Nephron (organoid): Measurements from ENCODE around the gene MFSD2A.
"Not testable (repeated sequence)": the region's sequence is repeated elsewhere in the genome, so short reads cannot be mapped to it uniquely, and the experiment has no call there.

ENCODE experiments used
- H3K27ac Mint-ChIP-seq, 3 experiments: 2 replicates each; pipeline ENCODE4 v1.8.0; 2020; ENCODE audit warnings: mixed read lengths in 3 of 3, mild to moderate bottlenecking in 2 of 3, moderate library complexity in 1 of 3
- H3K27me3 Mint-ChIP-seq: 2 replicates; pipeline ENCODE4 v1.8.0; 2021; ENCODE audit warnings: low read depth, mild to moderate bottlenecking, moderate library complexity, mixed read lengths
- H3K36me3 Mint-ChIP-seq: 2 replicates; pipeline ENCODE4 v1.8.0; 2020; ENCODE audit warnings: low read depth, mixed read lengths
- H3K4me1 Mint-ChIP-seq: 2 replicates; pipeline ENCODE4 v1.8.0; 2020; ENCODE audit warnings: mixed read lengths
- H3K4me3 Mint-ChIP-seq, 3 experiments: 2 replicates each; pipeline ENCODE4 v1.8.0; 2020; ENCODE audit warnings: mild to moderate bottlenecking in 3 of 3, mixed read lengths in 3 of 3, moderate library complexity in 2 of 3
- H3K9me3 Mint-ChIP-seq: 2 replicates; pipeline ENCODE4 v1.8.0; 2020; ENCODE audit warnings: mixed read lengths
- TF ChIP-seq, protein P1 (sequence below), 3 experiments: fragments of 200-600 bp; sonication (generic); IDR thresholded peaks; one replicate each; pipeline ENCODE4 v1.5.0; 2021; ENCODE audit warnings: antibody characterized with exemption in 3 of 3; ENCODE audit not compliant: unreplicated experiment in 3 of 3

MFSD2A gene

DNA sequence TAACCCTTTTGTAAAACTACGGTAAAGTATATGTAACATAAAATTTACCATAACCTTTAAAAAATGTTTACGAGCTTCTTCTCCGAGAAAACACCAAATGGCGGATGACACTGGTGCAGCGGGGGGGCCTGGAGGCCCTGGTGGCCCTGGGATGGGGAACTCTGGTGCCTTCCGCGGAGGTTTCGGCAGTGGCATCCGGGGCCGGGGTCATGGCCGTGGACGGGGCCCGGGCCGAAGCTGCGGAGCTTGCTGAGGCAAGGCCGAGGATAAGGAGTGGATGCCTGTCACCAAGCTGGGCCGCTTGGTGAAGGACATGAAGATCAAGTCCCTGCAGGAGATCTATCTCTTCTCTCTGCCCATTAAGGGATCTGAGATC lies 7.5 kb downstream of the MFSD2A start:
- Mint-ChIP-seq H3K4me1 (peaks cover 18% of the 10 kb centered on the region), H3K36me3 (peaks cover 6% of the 10 kb centered on the region), H3K27ac (peak overlapping the region in 1 of 3 experiments; percentile 2), H3K27me3 (peaks cover 20% of the 10 kb centered on the region), H3K4me3 (no peak overlapping the region), H3K9me3 (no peaks in the 10 kb centered on the region)
- TF ChIP-seq, protein P1, sequence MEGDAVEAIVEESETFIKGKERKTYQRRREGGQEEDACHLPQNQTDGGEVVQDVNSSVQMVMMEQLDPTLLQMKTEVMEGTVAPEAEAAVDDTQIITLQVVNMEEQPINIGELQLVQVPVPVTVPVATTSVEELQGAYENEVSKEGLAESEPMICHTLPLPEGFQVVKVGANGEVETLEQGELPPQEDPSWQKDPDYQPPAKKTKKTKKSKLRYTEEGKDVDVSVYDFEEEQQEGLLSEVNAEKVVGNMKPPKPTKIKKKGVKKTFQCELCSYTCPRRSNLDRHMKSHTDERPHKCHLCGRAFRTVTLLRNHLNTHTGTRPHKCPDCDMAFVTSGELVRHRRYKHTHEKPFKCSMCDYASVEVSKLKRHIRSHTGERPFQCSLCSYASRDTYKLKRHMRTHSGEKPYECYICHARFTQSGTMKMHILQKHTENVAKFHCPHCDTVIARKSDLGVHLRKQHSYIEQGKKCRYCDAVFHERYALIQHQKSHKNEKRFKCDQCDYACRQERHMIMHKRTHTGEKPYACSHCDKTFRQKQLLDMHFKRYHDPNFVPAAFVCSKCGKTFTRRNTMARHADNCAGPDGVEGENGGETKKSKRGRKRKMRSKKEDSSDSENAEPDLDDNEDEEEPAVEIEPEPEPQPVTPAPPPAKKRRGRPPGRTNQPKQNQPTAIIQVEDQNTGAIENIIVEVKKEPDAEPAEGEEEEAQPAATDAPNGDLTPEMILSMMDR (IDR thresholded peaks at IDR 0.05; ENCODE audit: unreplicated experiment in 3 of 3): no peak

DNA sequence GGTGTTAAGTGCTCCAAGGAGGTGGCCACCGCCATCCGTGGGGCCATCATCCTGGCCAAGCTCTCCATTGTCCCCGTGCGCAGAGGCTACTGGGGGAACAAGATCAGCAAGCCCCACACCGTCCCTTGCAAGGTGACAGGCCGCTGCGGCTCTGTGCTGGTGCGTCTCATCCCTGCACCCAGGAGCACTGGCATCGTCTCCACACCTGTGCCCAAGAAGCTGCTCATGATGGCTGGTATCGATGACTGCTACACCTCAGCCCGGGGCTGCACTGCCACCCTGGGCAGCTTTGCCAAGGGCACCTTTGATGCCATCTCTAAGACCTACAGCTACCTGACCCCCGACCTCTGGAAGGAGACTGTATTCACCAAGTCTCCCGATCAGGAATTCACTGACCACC lies 8.0 kb downstream of the MFSD2A start:
- H3K27ac Mint-ChIP-seq, H3K9me3 Mint-ChIP-seq, H3K36me3 Mint-ChIP-seq, H3K4me3 Mint-ChIP-seq: not testable (repeated sequence)
- Mint-ChIP-seq H3K4me1 (peaks cover 12% of the 10 kb centered on the region), H3K27me3 (peaks cover 17% of the 10 kb centered on the region)

DNA sequence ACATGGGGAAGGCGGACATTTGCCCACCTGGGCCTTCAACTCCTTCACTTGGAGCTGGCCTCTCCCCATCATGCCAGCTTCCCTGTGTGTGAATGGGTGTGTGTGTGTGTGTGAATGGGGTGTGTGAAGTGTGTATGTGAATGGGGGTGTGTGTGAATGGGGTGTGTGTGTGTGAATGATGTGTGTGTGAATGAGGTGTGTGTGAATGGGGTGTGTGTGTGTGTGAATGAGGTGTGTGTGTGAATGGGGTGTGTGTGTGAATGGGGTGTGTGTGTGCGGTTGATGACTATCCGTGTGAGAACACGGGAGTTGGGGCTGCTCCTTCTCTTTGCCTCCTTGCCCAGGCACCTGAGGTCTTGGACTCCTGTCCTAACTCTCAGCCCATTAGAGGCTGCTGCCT lies 9.6 kb downstream of the MFSD2A start:
- TF ChIP-seq, protein P1 (IDR thresholded peaks at IDR 0.05; ENCODE audit: unreplicated experiment in 3 of 3): no peak
- no peak overlapping the region for H3K4me3 Mint-ChIP-seq
- H3K4me1 Mint-ChIP-seq: peaks cover 6% of the 10 kb centered on the region
- peaks cover 11% of the 10 kb centered on the region for H3K27me3 Mint-ChIP-seq
- H3K36me3 Mint-ChIP-seq: peaks cover 6% of the 10 kb centered on the region
- H3K27ac Mint-ChIP-seq: no peak overlapping the region
- no peaks in the 10 kb centered on the region for H3K9me3 Mint-ChIP-seq

DNA sequence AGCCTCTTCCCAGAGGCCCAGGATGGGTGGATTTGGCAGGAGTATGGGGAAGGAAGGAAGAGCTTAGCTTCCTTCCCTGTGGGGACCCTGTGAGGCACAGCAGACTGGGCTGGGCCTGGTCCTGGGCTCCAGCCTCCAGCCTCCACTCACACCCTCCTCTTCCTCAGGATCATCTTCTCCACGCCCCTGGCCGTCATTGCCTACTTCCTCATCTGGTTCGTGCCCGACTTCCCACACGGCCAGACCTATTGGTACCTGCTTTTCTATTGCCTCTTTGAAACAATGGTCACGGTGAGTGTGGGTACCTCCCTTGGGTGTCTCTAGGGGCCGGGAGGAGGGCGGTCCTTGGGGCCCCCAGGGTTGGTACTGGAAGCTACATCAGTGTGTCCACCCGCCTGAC lies 10.1 kb downstream of the MFSD2A start:
- no peak overlapping the region for H3K27ac Mint-ChIP-seq

DNA sequence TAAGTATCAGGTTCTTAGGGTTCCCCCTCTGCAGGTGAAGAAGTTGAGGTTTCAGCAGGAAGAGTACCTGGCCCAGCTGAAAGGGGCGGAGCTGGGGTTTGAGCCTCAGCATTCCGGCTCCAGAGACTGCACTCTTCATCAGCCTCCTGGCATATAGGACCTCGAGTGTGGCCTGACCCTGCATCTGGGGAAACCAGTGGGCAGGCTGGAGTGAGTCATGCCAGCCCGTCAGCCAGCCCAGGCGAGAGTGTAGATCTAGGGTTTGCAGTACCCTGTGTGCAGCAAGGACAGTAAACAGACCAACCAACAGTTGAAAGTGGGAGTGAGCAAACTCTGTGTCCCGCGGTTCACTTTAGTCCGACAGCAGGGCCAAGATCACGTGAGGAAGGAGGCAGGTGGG lies 14.1 kb downstream of the MFSD2A start:
- H3K27me3 Mint-ChIP-seq: peaks cover 10% of the 10 kb centered on the region
- H3K4me3 Mint-ChIP-seq: no peak overlapping the region
- H3K9me3 Mint-ChIP-seq: no peaks in the 10 kb centered on the region
- H3K27ac Mint-ChIP-seq: no peak overlapping the region
- no peaks in the 10 kb centered on the region for H3K4me1 Mint-ChIP-seq
- TF ChIP-seq, protein P1 (IDR thresholded peaks at IDR 0.05; ENCODE audit: unreplicated experiment in 3 of 3): no peak
- no peaks in the 10 kb centered on the region for H3K36me3 Mint-ChIP-seq

More for the DNA sequence above, 10.1 kb downstream of the MFSD2A start:
- Mint-ChIP-seq H3K4me1 (peaks cover 6% of the 10 kb centered on the region), H3K9me3 (no peaks in the 10 kb centered on the region), H3K36me3 (peaks cover 6% of the 10 kb centered on the region), H3K4me3 (no peak overlapping the region), H3K27me3 (peaks cover 10% of the 10 kb centered on the region)
- TF ChIP-seq, protein P1 (IDR thresholded peaks at IDR 0.05; ENCODE audit: unreplicated experiment in 3 of 3): no peak

DNA sequence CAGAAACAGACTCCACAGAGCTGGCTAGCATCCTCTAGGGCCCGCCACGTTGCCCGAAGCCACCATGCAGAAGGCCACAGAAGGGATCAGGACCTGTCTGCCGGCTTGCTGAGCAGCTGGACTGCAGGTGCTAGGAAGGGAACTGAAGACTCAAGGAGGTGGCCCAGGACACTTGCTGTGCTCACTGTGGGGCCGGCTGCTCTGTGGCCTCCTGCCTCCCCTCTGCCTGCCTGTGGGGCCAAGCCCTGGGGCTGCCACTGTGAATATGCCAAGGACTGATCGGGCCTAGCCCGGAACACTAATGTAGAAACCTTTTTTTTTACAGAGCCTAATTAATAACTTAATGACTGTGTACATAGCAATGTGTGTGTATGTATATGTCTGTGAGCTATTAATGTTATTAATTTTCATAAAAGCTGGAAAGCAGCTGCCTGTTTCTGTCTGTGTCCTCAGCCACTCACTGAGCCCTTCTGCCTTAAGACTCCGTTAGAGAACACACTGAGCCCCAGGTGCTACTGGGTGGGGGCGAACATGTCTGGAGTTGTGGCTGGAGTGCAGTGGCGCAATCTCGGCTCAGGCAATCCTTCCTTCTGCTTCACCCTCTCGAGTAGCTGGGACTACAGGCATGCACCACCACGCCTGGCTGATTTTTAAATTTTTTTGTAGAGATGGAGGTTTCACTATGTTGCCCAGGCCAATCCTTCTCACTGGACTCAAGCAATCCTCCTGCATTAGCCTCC lies 14.8 kb downstream of the MFSD2A start:
- Mint-ChIP-seq H3K27me3 (peaks cover 5% of the 10 kb centered on the region), H3K4me1 (no peaks in the 10 kb centered on the region), H3K27ac (no peak overlapping the region), H3K4me3 (no peak overlapping the region), H3K36me3 (no peaks in the 10 kb centered on the region), H3K9me3 (no peaks in the 10 kb centered on the region)
- TF ChIP-seq, protein P1 (IDR thresholded peaks at IDR 0.05; ENCODE audit: unreplicated experiment in 3 of 3): no peak
